Measurements from ENCODE around the gene LURAP1L.
"Not testable (repeated sequence)": the region's sequence is repeated elsewhere in the genome, so short reads cannot be mapped to it uniquely, and the experiment has no call there.

The LURAP1L gene

GRCh38 chr9:12862611-12863410, 88.0 kb downstream of the LURAP1L start:
- DNase-seq: no peak

- no peak for DNase-seq
These were observed 88.8 kb downstream of the LURAP1L start for GRCh38 chr9:12863618-12864017.

GRCh38 chr9:12865380-12865779, 90.6 kb downstream of the LURAP1L start:
- not testable (repeated sequence) for DNase-seq
